GM23338 (cell line): ENCODE data around the gene IQSEC2. TPM values are rescaled to one million over a fixed set of nuclear protein-coding genes. Genes with fewer than 3 reads are reported as not detected.

Experiments
- ATAC-seq: fragments of 200-7000 bp; cut with Tn5 transposase; 3 replicates; pipeline ENCODE4 v1.9.1; 2020
- DNase-seq: peaks from one replicate; pipeline ENCODE4 v3.0.0-alpha.2; 2015; ENCODE audit warnings: low spot score
- H2AFZ ChIP-seq: fragments of 200-600 bp; sonication (generic); 2 replicates; pipeline ENCODE4 v1.8.0; 2016; ENCODE audit warnings: antibody characterized with exemption, mild to moderate bottlenecking, moderate library complexity
- H3F3A ChIP-seq: fragments of 200-600 bp; sonication (generic); replicated peaks from 2 replicates; pipeline ENCODE4 v1.8.0; 2017; ENCODE audit warnings: antibody characterized with exemption, mixed run types, low read depth
- H3K27ac ChIP-seq: fragments of 200-600 bp; sonication (generic); 2 replicates; pipeline ENCODE4 v1.6.1; 2016; ENCODE audit warnings: low read depth
- H3K27me3 ChIP-seq: fragments of 200-600 bp; sonication (generic); 2 replicates; pipeline ENCODE4 v1.8.0; 2016; ENCODE audit warnings: mild to moderate bottlenecking, mixed run types, moderate library complexity; ENCODE audit not compliant: insufficient read depth
- H3K36me3 ChIP-seq: fragments of 200-600 bp; sonication (generic); 2 replicates; pipeline ENCODE4 v1.8.0; 2016; ENCODE audit warnings: mild to moderate bottlenecking; ENCODE audit not compliant: insufficient read depth
- H3K4me1 ChIP-seq: fragments of 200-600 bp; sonication (generic); 2 replicates; pipeline ENCODE4 v1.8.0; 2016; ENCODE audit warnings: mild to moderate bottlenecking, moderate library complexity; ENCODE audit not compliant: insufficient read depth
- H3K4me2 ChIP-seq: fragments of 200-600 bp; sonication (generic); 2 replicates; pipeline ENCODE4 v1.7.1; 2017; ENCODE audit warnings: mixed run types
- H3K4me3 ChIP-seq: fragments of 200-600 bp; sonication (generic); 2 replicates; pipeline ENCODE4 v1.6.1; 2016; ENCODE audit warnings: mixed run types
- H3K79me2 ChIP-seq: fragments of 200-600 bp; sonication (generic); replicated peaks from 2 replicates; pipeline ENCODE4 v1.8.0; 2017; ENCODE audit warnings: mild to moderate bottlenecking; ENCODE audit not compliant: insufficient read depth
- H3K9me2 ChIP-seq: fragments of 200-600 bp; sonication (generic); 2 replicates; pipeline ENCODE4 v1.8.0; 2017; ENCODE audit not compliant: insufficient read depth
- H4K20me1 ChIP-seq: fragments of 200-600 bp; sonication (generic); replicated peaks from 2 replicates; pipeline ENCODE4 v1.8.0; 2017; ENCODE audit warnings: mild to moderate bottlenecking; ENCODE audit not compliant: insufficient read depth
- H3K27ac Mint-ChIP-seq: 2 replicates; pipeline ENCODE4 v1.8.0; 2020; ENCODE audit warnings: inconsistent platforms, mild to moderate bottlenecking, moderate library complexity, mixed read lengths
- H3K27me3 Mint-ChIP-seq: 3 replicates; pipeline ENCODE4 v1.8.0; 2022; ENCODE audit warnings: low read depth, mild to moderate bottlenecking, moderate library complexity, mixed read lengths, inconsistent platforms; ENCODE audit not compliant: insufficient read depth, poor library complexity
- H3K36me3 Mint-ChIP-seq: 3 replicates; pipeline ENCODE4 v1.8.0; 2021; ENCODE audit warnings: low read depth, mild to moderate bottlenecking, inconsistent platforms, moderate library complexity, mixed read lengths
- H3K4me1 Mint-ChIP-seq: 3 replicates; pipeline ENCODE4 v1.8.0; 2020; ENCODE audit warnings: mild to moderate bottlenecking, inconsistent platforms, mixed read lengths
- H3K4me3 Mint-ChIP-seq: 3 replicates; pipeline ENCODE4 v1.8.0; 2021; ENCODE audit warnings: moderate library complexity, mild to moderate bottlenecking, inconsistent platforms, mixed read lengths
- H3K9me3 Mint-ChIP-seq: 3 replicates; pipeline ENCODE4 v1.8.0; 2020; ENCODE audit warnings: moderate library complexity, mild to moderate bottlenecking, inconsistent platforms, mixed read lengths
- CREB1 ChIP-seq: fragments of 250-450 bp; sonication (Bioruptor Pico); IDR thresholded peaks from 2 replicates; pipeline ENCODE4 v1.5.0; 2020; ENCODE audit warnings: low read depth, mild to moderate bottlenecking, moderate library complexity
- CTCF ChIP-seq, 2 experiments: fragments of 200-600 bp in 1 of 2; sonication (generic) in 1 of 2; conservative IDR thresholded peaks; 2 replicates each; pipeline versions ENCODE4 v1.5.1 to v1.6.1; 2016 to 2017; ENCODE audit warnings: antibody characterized with exemption in 2 of 2, low read depth in 2 of 2, mild to moderate bottlenecking in 2 of 2, moderate library complexity in 1 of 2
- EZH2 ChIP-seq: fragments of 200-600 bp; sonication (generic); IDR thresholded peaks from one replicate; pipeline ENCODE4 v1.8.0; 2017; ENCODE audit warnings: antibody characterized with exemption, mild to moderate bottlenecking, low read depth; ENCODE audit not compliant: unreplicated experiment
- EZH2phosphoT487 ChIP-seq: fragments of 200-600 bp; sonication (generic); IDR thresholded peaks from one replicate; pipeline ENCODE4 v1.8.1; 2018; ENCODE audit warnings: antibody characterized with exemption; ENCODE audit not compliant: unreplicated experiment
- JUNB ChIP-seq: IDR thresholded peaks from one replicate; pipeline ENCODE4 v1.6.1; 2016; ENCODE audit warnings: antibody characterized with exemption; ENCODE audit not compliant: unreplicated experiment
- NANOG ChIP-seq: IDR thresholded peaks from 2 replicates; pipeline ENCODE4 v1.6.1; 2016; ENCODE audit warnings: antibody characterized with exemption, borderline replicate concordance
- POLR2AphosphoS5 ChIP-seq: IDR thresholded peaks from 2 replicates; pipeline ENCODE4 v1.6.1; 2016; ENCODE audit warnings: antibody characterized with exemption, low read depth
- STAT1 ChIP-seq: IDR thresholded peaks from one replicate; pipeline ENCODE4 v1.6.1; 2016; ENCODE audit warnings: antibody characterized with exemption; ENCODE audit not compliant: unreplicated experiment
- ZNF114 ChIP-seq: fragments of 250-450 bp; sonication (Bioruptor Pico); IDR thresholded peaks from 2 replicates; pipeline ENCODE4 v1.5.0; 2020; ENCODE audit warnings: mild to moderate bottlenecking, moderate library complexity
- polyA plus RNA-seq: library from polyadenylated mRNA; unstranded; fragments of >200 nt; fragmentation: Nextera tagmentation; extraction: Ambion mirVana; gene quantifications from 2 replicates; pipeline ENCODE4 v1.2.1, GENCODE V29; 2016
- total RNA-seq: library from RNA; depleted of rRNA; stranded (reverse); fragments of >200 nt; shearing (Covaris generic); gene quantifications from 2 replicates; pipeline ENCODE4 v1.2.3, GENCODE V29; 2014
- TF ChIP-seq, protein P1 (sequence below): IDR thresholded peaks from one replicate; pipeline ENCODE4 v1.6.1; 2018; ENCODE audit warnings: antibody characterized with exemption; ENCODE audit not compliant: unreplicated experiment
- TF ChIP-seq, protein P2 (sequence below): IDR thresholded peaks from 2 replicates; pipeline ENCODE4 v1.6.1; 2016; ENCODE audit warnings: antibody characterized with exemption

IQSEC2 gene
- total and polyA plus RNA-seq, 2 experiments from 2014 or later = 12.3 to 92.2 TPM

- no peaks in the 10 kb centered on the region for H3K36me3 ChIP-seq
- H3K27ac ChIP-seq = no peak overlapping the region
- peaks cover 25% of the 10 kb centered on the region for H3K79me2 ChIP-seq
- Mint-ChIP-seq H3K27ac (no peak overlapping the region), H3K36me3 (peaks cover 3% of the 10 kb centered on the region; the same call in 2 of the 3 replicates), H3K4me1 (peaks cover 21% of the 10 kb centered on the region), H3K9me3 (no peaks in the 10 kb centered on the region; the same call in 2 of the 3 replicates), H3K27me3 (peaks cover 9% of the 10 kb centered on the region), H3K4me3 (no peak overlapping the region)
- TF ChIP-seq STAT1 (no peak), POLR2AphosphoS5 (no peak), ZNF114 (CRISPR knock-in tag) (no peak), JUNB (no peak), CTCF (conservative IDR thresholded peaks at IDR 0.05; ENCODE audit: low read depth in 2 of 2) (no peak)
- TF ChIP-seq, protein P1, sequence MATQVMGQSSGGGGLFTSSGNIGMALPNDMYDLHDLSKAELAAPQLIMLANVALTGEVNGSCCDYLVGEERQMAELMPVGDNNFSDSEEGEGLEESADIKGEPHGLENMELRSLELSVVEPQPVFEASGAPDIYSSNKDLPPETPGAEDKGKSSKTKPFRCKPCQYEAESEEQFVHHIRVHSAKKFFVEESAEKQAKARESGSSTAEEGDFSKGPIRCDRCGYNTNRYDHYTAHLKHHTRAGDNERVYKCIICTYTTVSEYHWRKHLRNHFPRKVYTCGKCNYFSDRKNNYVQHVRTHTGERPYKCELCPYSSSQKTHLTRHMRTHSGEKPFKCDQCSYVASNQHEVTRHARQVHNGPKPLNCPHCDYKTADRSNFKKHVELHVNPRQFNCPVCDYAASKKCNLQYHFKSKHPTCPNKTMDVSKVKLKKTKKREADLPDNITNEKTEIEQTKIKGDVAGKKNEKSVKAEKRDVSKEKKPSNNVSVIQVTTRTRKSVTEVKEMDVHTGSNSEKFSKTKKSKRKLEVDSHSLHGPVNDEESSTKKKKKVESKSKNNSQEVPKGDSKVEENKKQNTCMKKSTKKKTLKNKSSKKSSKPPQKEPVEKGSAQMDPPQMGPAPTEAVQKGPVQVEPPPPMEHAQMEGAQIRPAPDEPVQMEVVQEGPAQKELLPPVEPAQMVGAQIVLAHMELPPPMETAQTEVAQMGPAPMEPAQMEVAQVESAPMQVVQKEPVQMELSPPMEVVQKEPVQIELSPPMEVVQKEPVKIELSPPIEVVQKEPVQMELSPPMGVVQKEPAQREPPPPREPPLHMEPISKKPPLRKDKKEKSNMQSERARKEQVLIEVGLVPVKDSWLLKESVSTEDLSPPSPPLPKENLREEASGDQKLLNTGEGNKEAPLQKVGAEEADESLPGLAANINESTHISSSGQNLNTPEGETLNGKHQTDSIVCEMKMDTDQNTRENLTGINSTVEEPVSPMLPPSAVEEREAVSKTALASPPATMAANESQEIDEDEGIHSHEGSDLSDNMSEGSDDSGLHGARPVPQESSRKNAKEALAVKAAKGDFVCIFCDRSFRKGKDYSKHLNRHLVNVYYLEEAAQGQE = no peak
- DNase-seq = no peak
- peaks cover 8% of the 10 kb centered on the region; the same call in 1 of the 2 replicates for H4K20me1 ChIP-seq
- no peak overlapping the region for H3K4me3 ChIP-seq
- H3F3A ChIP-seq = no peaks in the 10 kb centered on the region
- H3K4me1 ChIP-seq = peaks cover 8% of the 10 kb centered on the region; the same call in 1 of the 2 replicates
- H3K9me2 ChIP-seq = no peaks in the 10 kb centered on the region
- ATAC-seq = no peak
- no peak overlapping the region for H3K4me2 ChIP-seq
- H3K27me3 ChIP-seq = no peaks in the 10 kb centered on the region
- no peak overlapping the region for H2AFZ ChIP-seq
Measured at GRCh38 chrX:53227224-53227765, 54.1 kb downstream of the IQSEC2 start.

GRCh38 chrX:53224860-53225797 is 56.3 kb downstream of the IQSEC2 start, which contains the start of gene KDM5C:
KDM5C (minus strand) TSS chrX:53225207; CDS start chrX:53224889, 318 bp downstream.
- Histone ChIP-seq H3K4me1 (peaks cover 8% of the 10 kb centered on the region; the same call in 1 of the 2 replicates), H3K27me3 (no peaks in the 10 kb centered on the region), H2AFZ (peak within 1 kb of the TSS; percentile 64; the same call in 1 of the 2 replicates), H3K9me2 (no peaks in the 10 kb centered on the region), H3K4me3 (peak within 1 kb of the TSS; percentile 87), H3F3A (no peaks in the 10 kb centered on the region), H3K27ac (peak within 1 kb of the TSS; percentile 98), H3K4me2 (peak within 1 kb of the TSS; percentile 80), H3K79me2 (peaks cover 38% of the 10 kb centered on the region), H3K36me3 (no peaks in the 10 kb centered on the region), H4K20me1 (peaks cover 8% of the 10 kb centered on the region; the same call in 1 of the 2 replicates)
- peak within 1 kb of the TSS; percentile 89 for H3K4me3 Mint-ChIP-seq
- no peaks in the 10 kb centered on the region; the same call in 2 of the 3 replicates for H3K9me3 Mint-ChIP-seq
- peaks cover 9% of the 10 kb centered on the region; the same call in 2 of the 3 replicates for H3K36me3 Mint-ChIP-seq
- peaks cover 23% of the 10 kb centered on the region for H3K4me1 Mint-ChIP-seq
- ATAC-seq (peak; percentile 78), DNase-seq (peak; percentile 89)
- TF ChIP-seq, protein P2, sequence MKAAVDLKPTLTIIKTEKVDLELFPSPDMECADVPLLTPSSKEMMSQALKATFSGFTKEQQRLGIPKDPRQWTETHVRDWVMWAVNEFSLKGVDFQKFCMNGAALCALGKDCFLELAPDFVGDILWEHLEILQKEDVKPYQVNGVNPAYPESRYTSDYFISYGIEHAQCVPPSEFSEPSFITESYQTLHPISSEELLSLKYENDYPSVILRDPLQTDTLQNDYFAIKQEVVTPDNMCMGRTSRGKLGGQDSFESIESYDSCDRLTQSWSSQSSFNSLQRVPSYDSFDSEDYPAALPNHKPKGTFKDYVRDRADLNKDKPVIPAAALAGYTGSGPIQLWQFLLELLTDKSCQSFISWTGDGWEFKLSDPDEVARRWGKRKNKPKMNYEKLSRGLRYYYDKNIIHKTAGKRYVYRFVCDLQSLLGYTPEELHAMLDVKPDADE = no peak; the same call in 1 of the 2 replicates
- TF ChIP-seq ZNF114 (CRISPR knock-in tag) (no peak), CTCF (conservative IDR thresholded peaks at IDR 0.05; ENCODE audit: low read depth in 2 of 2) (no peak), EZH2phosphoT487 (no peak), NANOG (no peak), CREB1 (CRISPR knock-in tag) (peak; percentile 75), JUNB (no peak), POLR2AphosphoS5 (peak; percentile 57), EZH2 (no peak)
- H3K27me3 Mint-ChIP-seq = peaks cover 7% of the 10 kb centered on the region
- peak within 1 kb of the TSS; percentile 100 for H3K27ac Mint-ChIP-seq
